ENCODE results near the gene ENOX1.

ENOX1 gene

GRCh38 chr13:43694146-43694664 lies 92.6 kb downstream of the ENOX1 start:
- no peak overlapping the region for H3K27ac ChIP-seq

GRCh38 chr13:43693639-43694038 lies 93.1 kb downstream of the ENOX1 start:
- TF ChIP-seq, protein P1, sequence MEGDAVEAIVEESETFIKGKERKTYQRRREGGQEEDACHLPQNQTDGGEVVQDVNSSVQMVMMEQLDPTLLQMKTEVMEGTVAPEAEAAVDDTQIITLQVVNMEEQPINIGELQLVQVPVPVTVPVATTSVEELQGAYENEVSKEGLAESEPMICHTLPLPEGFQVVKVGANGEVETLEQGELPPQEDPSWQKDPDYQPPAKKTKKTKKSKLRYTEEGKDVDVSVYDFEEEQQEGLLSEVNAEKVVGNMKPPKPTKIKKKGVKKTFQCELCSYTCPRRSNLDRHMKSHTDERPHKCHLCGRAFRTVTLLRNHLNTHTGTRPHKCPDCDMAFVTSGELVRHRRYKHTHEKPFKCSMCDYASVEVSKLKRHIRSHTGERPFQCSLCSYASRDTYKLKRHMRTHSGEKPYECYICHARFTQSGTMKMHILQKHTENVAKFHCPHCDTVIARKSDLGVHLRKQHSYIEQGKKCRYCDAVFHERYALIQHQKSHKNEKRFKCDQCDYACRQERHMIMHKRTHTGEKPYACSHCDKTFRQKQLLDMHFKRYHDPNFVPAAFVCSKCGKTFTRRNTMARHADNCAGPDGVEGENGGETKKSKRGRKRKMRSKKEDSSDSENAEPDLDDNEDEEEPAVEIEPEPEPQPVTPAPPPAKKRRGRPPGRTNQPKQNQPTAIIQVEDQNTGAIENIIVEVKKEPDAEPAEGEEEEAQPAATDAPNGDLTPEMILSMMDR (conservative IDR thresholded peaks at IDR 0.05) = no peak
- H3K27ac ChIP-seq = no peak overlapping the region

More at GRCh38 chr13:43694146-43694664, 92.6 kb downstream of the ENOX1 start:
- TF ChIP-seq, protein P1 (conservative IDR thresholded peaks at IDR 0.05) = no peak

DNA sequence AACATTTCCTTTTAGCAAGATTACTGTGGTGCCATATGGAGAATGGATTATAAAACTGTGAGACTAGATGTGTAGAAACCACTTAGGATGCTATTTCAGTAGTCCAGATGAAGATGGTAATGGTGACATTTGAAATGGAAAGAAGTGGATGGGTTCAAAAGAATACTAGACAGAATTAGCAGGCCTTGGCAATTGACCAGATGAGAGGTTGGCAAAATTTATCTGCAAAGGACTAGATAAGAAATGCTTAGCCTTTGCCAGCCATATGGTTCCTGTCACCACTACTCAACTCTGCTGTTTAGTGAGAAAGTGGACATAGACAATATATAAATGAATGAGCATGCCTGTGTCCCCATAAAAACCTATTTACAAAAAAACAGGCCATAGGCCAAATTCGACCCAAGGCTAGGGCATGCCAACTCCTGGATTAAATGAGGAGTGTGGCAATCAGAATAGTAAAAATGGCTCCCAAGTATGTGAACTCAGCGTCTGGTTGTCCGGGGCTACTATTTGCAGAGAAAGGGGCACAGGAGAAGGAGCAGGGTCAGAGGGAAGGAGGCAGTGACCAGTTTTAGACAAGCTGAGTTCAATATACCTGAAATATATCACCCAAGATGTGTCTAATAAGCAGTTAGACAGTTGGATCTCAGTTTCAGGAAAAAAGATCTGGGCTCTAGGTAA lies 98.4 kb downstream of the ENOX1 start:
- peak overlapping the region; percentile 24; the same call in 1 of the 2 replicates for H3K27ac ChIP-seq
- TF ChIP-seq, protein P1 (conservative IDR thresholded peaks at IDR 0.05) = no peak

DNA sequence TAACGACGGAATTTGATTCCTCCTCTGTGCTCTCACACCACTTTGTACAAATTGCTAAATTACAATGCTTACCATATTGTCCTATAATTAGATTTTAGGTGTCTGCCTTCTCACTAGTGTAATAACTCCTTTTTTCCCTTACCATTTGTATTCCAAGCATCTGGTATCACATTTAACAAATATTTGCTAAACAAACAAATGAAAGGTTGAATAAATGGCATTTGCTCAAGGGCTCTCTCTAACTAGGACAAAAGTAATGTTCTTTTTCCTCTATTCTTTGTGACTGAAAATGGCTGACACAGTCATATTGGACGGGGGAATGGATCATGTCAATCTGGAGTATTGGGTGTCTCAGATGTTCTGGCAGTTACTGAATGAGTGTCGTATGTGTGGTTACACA lies 99.7 kb downstream of the ENOX1 start:
- H3K27ac ChIP-seq = peak overlapping the region; percentile 24

DNA sequence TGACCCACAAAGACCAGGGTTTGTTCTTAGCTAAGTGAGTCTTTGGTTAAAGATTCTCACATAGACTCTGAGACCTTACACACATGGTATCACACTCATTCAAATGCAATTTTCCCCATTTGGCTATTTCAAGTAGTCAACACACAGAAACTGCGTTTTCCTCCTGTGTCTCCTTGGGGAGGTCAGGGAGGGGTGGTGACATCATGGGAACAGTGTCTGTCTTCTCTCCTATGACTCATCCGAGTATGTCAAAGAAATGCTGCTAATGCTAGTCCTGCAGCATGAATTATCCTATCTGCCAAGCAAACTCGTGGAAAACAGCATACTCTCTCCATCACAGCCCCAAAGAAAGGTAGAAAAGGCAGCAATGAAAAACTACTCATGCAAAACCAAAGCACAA lies 100.2 kb downstream of the ENOX1 start:
- H3K27ac ChIP-seq = peak overlapping the region; percentile 24
- TF ChIP-seq, protein P1 (conservative IDR thresholded peaks at IDR 0.05) = no peak

More for the DNA sequence above, 99.7 kb downstream of the ENOX1 start:
- TF ChIP-seq, protein P1 (conservative IDR thresholded peaks at IDR 0.05) = no peak

DNA sequence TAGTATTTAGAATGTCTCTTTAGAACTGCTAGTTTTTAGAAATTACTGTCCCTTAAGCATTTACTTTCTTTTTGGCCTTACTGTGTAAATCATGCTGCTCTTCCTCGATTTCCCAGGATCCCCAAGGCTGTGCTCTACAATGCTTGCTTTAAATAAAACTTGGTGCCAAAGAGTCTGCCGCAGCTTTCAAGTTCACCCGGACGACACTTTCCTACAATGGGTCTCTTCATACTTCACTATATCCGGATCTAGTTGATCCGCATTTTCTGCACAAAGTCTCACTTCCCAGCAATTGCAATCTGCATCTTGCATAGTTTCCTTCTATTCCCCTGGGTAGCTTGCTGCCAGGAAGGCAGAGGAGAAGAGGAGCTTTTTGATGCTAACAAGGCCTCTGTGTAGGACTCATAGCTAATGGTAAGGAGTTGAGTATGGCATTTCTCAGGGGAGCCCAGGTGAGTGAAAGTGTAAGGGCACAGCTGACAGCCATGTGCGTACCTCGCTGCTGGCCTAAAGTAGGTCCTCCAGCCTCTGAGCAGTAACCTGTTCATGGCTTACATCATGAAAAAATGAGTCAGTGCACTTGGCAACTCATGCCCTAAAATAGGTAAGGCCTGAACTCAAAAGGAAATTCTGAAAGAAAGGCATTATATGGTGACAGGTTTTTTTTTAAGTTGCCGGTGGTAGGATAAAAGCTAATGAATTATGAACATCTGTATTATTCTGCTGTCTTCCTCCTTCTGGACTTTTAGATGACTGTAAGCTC lies 101.6 kb downstream of the ENOX1 start:
- H3K27ac ChIP-seq = no peak overlapping the region
- TF ChIP-seq, protein P1 (conservative IDR thresholded peaks at IDR 0.05) = no peak

DNA sequence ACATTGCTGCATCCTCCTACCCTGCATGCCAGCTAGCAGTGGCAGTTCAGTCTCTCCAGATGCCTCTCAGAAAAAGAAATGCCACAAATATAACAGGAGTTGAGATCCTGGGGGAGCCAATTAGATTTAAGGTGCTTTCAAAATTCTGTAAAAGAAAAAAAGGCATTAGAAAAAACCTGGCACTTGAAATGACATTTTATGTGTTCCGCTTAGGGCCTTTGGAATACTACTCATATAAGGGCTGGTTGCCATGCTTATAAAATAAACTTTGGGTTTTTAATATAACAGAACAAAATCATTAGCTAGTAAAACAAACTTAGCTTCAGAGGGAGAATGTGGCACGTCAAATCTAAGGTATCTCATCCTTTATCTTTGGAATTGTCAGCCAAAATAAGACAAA lies 104.1 kb downstream of the ENOX1 start:
- TF ChIP-seq, protein P1 (conservative IDR thresholded peaks at IDR 0.05) = no peak
- H3K27ac ChIP-seq = peak overlapping the region; percentile 55
